Urinary bladder (tissue), 2 donors: ENCODE measurements around the gene MRPL43. TPM values are rescaled to one million over a fixed set of nuclear protein-coding genes. Genes with fewer than 3 reads are reported as not detected.

Experiments
- polyA plus RNA-seq: library from polyadenylated mRNA; stranded (reverse); fragments of 200-250 nt; gene quantifications from one replicate; pipeline ENCODE4 v1.2.3, GENCODE V29; 2013
- small RNA-seq: library from RNA; depleted of rRNA; stranded (forward); fragments of <200 nt; gene quantifications from one replicate; pipeline ENCODE3, GENCODE V24; 2014
- total RNA-seq: library from RNA; depleted of rRNA; stranded (reverse); fragments of >200 nt; gene quantifications from one replicate; pipeline ENCODE4 v1.2.3, GENCODE V29; 2014
- donor health status: healthy.

MRPL43 gene
- total and polyA plus RNA-seq, 2 donors, result 35.4 to 153 TPM

Small RNAs within 50 kb of the gene (small RNA-seq; reads per million reads assigned to genes)
- gene MIR608, result not detected

Other genes starting within 250 kb of the MRPL43 start
- gene PAX2, start 241.9 kb downstream of the MRPL43 start, total RNA-seq, result not detected
- gene PAX2, start 241.9 kb downstream of the MRPL43 start, polyA plus RNA-seq, result not detected
- gene SLF2, start 74.5 kb downstream of the MRPL43 start, total RNA-seq, result 114 TPM
- gene SLF2, start 74.5 kb downstream of the MRPL43 start, polyA plus RNA-seq, result 13.9 TPM
- 1.2 TPM for gene SEMA4G, start 18.0 kb downstream of the MRPL43 start, total RNA-seq
- 2.3 TPM for gene SEMA4G, start 18.0 kb downstream of the MRPL43 start, polyA plus RNA-seq
- 3.2 TPM for gene TWNK, start within 50 bp of the MRPL43 start, total RNA-seq
- gene TWNK, start within 50 bp of the MRPL43 start, polyA plus RNA-seq, result 7.9 TPM
- 35.6 TPM for gene LZTS2, start 12.3 kb upstream of the MRPL43 start, total RNA-seq
- gene LZTS2, start 12.3 kb upstream of the MRPL43 start, polyA plus RNA-seq, result 142 TPM
- gene PDZD7, start 43.6 kb upstream of the MRPL43 start, total RNA-seq, result 0.21 TPM
- 0.46 TPM for gene PDZD7, start 43.6 kb upstream of the MRPL43 start, polyA plus RNA-seq
- 29.9 TPM for gene SFXN3, start 43.7 kb upstream of the MRPL43 start, total RNA-seq
- gene SFXN3, start 43.7 kb upstream of the MRPL43 start, polyA plus RNA-seq, result 34.7 TPM
- gene KAZALD1, start 74.5 kb upstream of the MRPL43 start, total RNA-seq, result 27.0 TPM
- 5.9 TPM for gene KAZALD1, start 74.5 kb upstream of the MRPL43 start, polyA plus RNA-seq
- gene TLX1, start 143.8 kb upstream of the MRPL43 start, total RNA-seq, result not detected
- not detected for gene TLX1, start 143.8 kb upstream of the MRPL43 start, polyA plus RNA-seq
- not detected for gene LBX1, start 242.0 kb upstream of the MRPL43 start, total RNA-seq
- gene LBX1, start 242.0 kb upstream of the MRPL43 start, polyA plus RNA-seq, result not detected